HepG2 (cell line): ENCODE results near the gene SEM1. TPM values are rescaled to one million over a fixed set of nuclear protein-coding genes. Genes with fewer than 3 reads are reported as not detected.

ENCODE experiments used
- ATAC-seq: fragments of 200-7000 bp; cut with Tn5 transposase; 3 replicates; pipeline ENCODE4 v1.9.1; 2020; ENCODE audit warnings: mild to moderate bottlenecking, moderate library complexity
- BruUV-seq: library from RNA; stranded (reverse); fragments of 400-500 nt; replicated peaks from 2 replicates; lab custom pipeline; 2021; lab: Mats Ljungman, UMichigan
- CTCF ChIA-PET: fragments of 300-600 bp; formaldehyde crosslinking; extraction: SDS; loops from one replicate; lab custom pipeline; 2021; ENCODE audit warnings: low total read pairs, inconsistent platforms, low intra/inter-chr PET ratio; lab: Yijun Ruan, JAX
- POLR2A ChIA-PET: fragments of 350-600 bp; sonication (Branson Sonifier 250); formaldehyde crosslinking; loops from one replicate; lab custom pipeline; 2020; ENCODE audit warnings: antibody characterized with exemption, inconsistent platforms; lab: Yijun Ruan, JAX
- DNase-seq: peaks from one replicate; pipeline ENCODE4 v3.0.0-alpha.2; 2015; ENCODE audit warnings: low spot score
- FAIRE-seq: peaks from 3 replicates; lab custom pipeline; 2011; peaks lifted over from hg19 to GRCh38; lab: Jason Lieb, UNC
- H2AFZ ChIP-seq: one replicate; pipeline ENCODE4 v1.6.1; 2011; ENCODE audit warnings: low read length, inconsistent platforms
- H3K27ac ChIP-seq: fragments of 300-600 bp; 3 replicates; pipeline ENCODE4 v1.8.0; 2011; ENCODE audit warnings: mixed run types, mild to moderate bottlenecking, mixed read lengths, low read length, inconsistent platforms; ENCODE audit not compliant: insufficient read depth; ENCODE audit errors: extremely low read length
- H3K27me3 ChIP-seq, 2 experiments: fragments of 200-600 bp in 1 of 2; 2 replicates in 1 of 2; 3 replicates in 1 of 2; pipeline versions ENCODE4 v1.6.0 to v1.8.0; 2011; ENCODE audit warnings: low read length in 2 of 2, mild to moderate bottlenecking in 2 of 2, moderate library complexity in 2 of 2, inconsistent platforms in 1 of 2; ENCODE audit not compliant: insufficient read depth in 2 of 2, control insufficient read depth in 1 of 2
- H3K36me3 ChIP-seq, 2 experiments: fragments of 200-600 bp in 1 of 2; replicated peaks in 1 of 2; 2 replicates in 1 of 2; 3 replicates in 1 of 2; pipeline versions ENCODE4 v1.5.1 to v1.8.0; 2011; ENCODE audit warnings: low read length in 2 of 2, inconsistent platforms in 1 of 2; ENCODE audit not compliant: insufficient read depth in 2 of 2, control insufficient read depth in 1 of 2
- H3K4me1 ChIP-seq: 2 replicates; pipeline ENCODE4 v1.5.1; 2012; ENCODE audit warnings: low read length, inconsistent platforms; ENCODE audit not compliant: insufficient read depth
- H3K4me2 ChIP-seq: 2 replicates; pipeline ENCODE4 v1.6.0; 2011; ENCODE audit warnings: low read depth, low read length, inconsistent platforms
- H3K4me3 ChIP-seq, 3 experiments: fragments of 200-600 bp in 1 of 3; sonication (generic), shearing (Covaris generic) in 1 of 3; replicated peaks in 1 of 3; 2 replicates each; pipeline ENCODE4 v1.5.1; 2011 to 2016; ENCODE audit warnings: low read length in 3 of 3, inconsistent platforms in 2 of 3, low read depth in 2 of 3, mild to moderate bottlenecking in 2 of 3, control low read depth in 1 of 3, mixed read lengths in 1 of 3; ENCODE audit not compliant: insufficient read depth in 1 of 3
- H3K79me2 ChIP-seq: one replicate; pipeline ENCODE4 v1.6.1; 2011; ENCODE audit warnings: low read length, inconsistent platforms; ENCODE audit not compliant: insufficient read depth
- H3K9ac ChIP-seq: 2 replicates; pipeline ENCODE4 v1.6.0; 2011; ENCODE audit warnings: mild to moderate bottlenecking, low read depth, low read length, inconsistent platforms; ENCODE audit not compliant: insufficient read depth
- H3K9me3 ChIP-seq: 2 replicates; pipeline ENCODE4 v1.5.1; 2012; ENCODE audit warnings: mild to moderate bottlenecking, low read length
- H4K20me1 ChIP-seq: 2 replicates; pipeline ENCODE4 v1.6.0; 2011; ENCODE audit warnings: inconsistent platforms, mild to moderate bottlenecking, low read length, moderate library complexity; ENCODE audit not compliant: insufficient read depth
- ARNT2 ChIP-seq: sonication (generic); formaldehyde crosslinking; IDR thresholded peaks from 2 replicates; pipeline ENCODE4 v1.8.0; 2022; ENCODE audit warnings: mild to moderate bottlenecking, low read depth, missing genetic modification reagents, moderate library complexity
- ETV5 ChIP-seq: IDR thresholded peaks from 2 replicates; pipeline ENCODE4 v1.6.1; 2018; ENCODE audit warnings: missing biosample characterization, missing genetic modification reagents, inconsistent platforms, borderline replicate concordance
- FOXK1 ChIP-seq: sonication (generic); formaldehyde crosslinking; IDR thresholded peaks from 2 replicates; pipeline ENCODE4 v1.4.0; 2020; ENCODE audit warnings: low read depth, missing genetic modification reagents, borderline replicate concordance
- ISL2 ChIP-seq: sonication (generic); formaldehyde crosslinking; IDR thresholded peaks from 2 replicates; pipeline ENCODE4 v1.5.0; 2020; ENCODE audit warnings: missing genetic modification reagents
- KDM5B ChIP-seq: sonication (generic); formaldehyde crosslinking; IDR thresholded peaks from 2 replicates; pipeline ENCODE4 v1.4.0; 2020; ENCODE audit warnings: missing genetic modification reagents, mild to moderate bottlenecking, borderline replicate concordance
- MYC ChIP-seq: sonication (generic); formaldehyde crosslinking; IDR thresholded peaks from 2 replicates; pipeline ENCODE4 v1.9.0; 2021; ENCODE audit warnings: missing genetic modification reagents, borderline replicate concordance
- SOX13 ChIP-seq, 3 experiments: fragments of 450-650 bp in 1 of 3; sonication (generic) in 1 of 3; formaldehyde crosslinking in 1 of 3; IDR thresholded peaks in 2 of 3; conservative IDR thresholded peaks in 1 of 3; 2 replicates each; pipeline versions ENCODE4 v1.5.0 to v1.6.1; 2016 to 2020; ENCODE audit warnings: antibody characterized with exemption in 1 of 3, mild to moderate bottlenecking in 1 of 3, missing compliant biosample characterization in 1 of 3, missing genetic modification reagents in 1 of 3, moderate library complexity in 1 of 3
- TCF7 ChIP-seq: sonication (generic); IDR thresholded peaks from 2 replicates; pipeline ENCODE4 v1.6.1; 2016; ENCODE audit warnings: antibody characterized with exemption, low read depth
- TSC22D2 ChIP-seq: sonication (generic); formaldehyde crosslinking; IDR thresholded peaks from 2 replicates; pipeline ENCODE4 v1.5.1; 2020; ENCODE audit warnings: missing genetic modification reagents, mild to moderate bottlenecking, borderline replicate concordance
- ZNF326 ChIP-seq: sonication (generic); formaldehyde crosslinking; IDR thresholded peaks from 2 replicates; pipeline ENCODE4 v1.4.0; 2020; ENCODE audit warnings: missing genetic modification reagents, borderline replicate concordance
- ZNF558 ChIP-seq: sonication (generic); formaldehyde crosslinking; IDR thresholded peaks from 2 replicates; pipeline ENCODE4 v1.9.0; 2022; ENCODE audit warnings: mild to moderate bottlenecking, missing genetic modification reagents, borderline replicate concordance
- ZNF563 ChIP-seq: sonication (generic); formaldehyde crosslinking; IDR thresholded peaks from 2 replicates; pipeline ENCODE4 v1.8.0; 2022; ENCODE audit warnings: mild to moderate bottlenecking, moderate library complexity, missing genetic modification reagents
- WGBS: methylation state at CpG from one replicate; pipeline ENCODE4 v1.1.6; 2017; ENCODE audit warnings: low lambda C conversion rate; 5-methylcytosine and 5-hydroxymethylcytosine counted together
- in situ Hi-C: cut with HindIII; loops from 2 replicates; pipeline ENCODE4 v1.10.0; 2017; ENCODE audit warnings: low pct_unique_long_range_greater_than_20kb; ENCODE audit not compliant: extremely low pct_ligation_motif_present
- intact Hi-C: fragments of 100-400 bp; cut with micrococcal nuclease; formaldehyde crosslinking; loops from one replicate; pipeline ENCODE4 v1.10.0; 2022; ENCODE audit not compliant: unreplicated experiment
- polyA plus RNA-seq, 8 experiments: library from polyadenylated mRNA; depleted of rRNA in 3 of 8; stranded (reverse) in 7 of 8; unstranded in 1 of 8; fragments of >200 nt; fragmentation: Illumina TruSeq in 4 of 8; extraction: Trizol in 4 of 8; gene quantifications; 2 replicates each; pipeline versions ENCODE4 v1.2.1 to v1.2.3, GENCODE V29; 2011 to 2016; ENCODE audit warnings: low read depth in 4 of 8, missing spikeins in 1 of 8, mixed read lengths in 1 of 8; ENCODE audit not compliant: insufficient read depth in 1 of 8
- total RNA-seq, 5 experiments: library from RNA; depleted of rRNA; stranded (reverse); fragments of >200 nt; fragmentation: Illumina TruSeq; extraction: Trizol; gene quantifications; 2 replicates each; pipeline ENCODE4 v1.2.3, GENCODE V29; 2016; ENCODE audit warnings: low read depth in 1 of 5
- TF ChIP-seq, protein P1 (sequence below): sonication (generic); formaldehyde crosslinking; IDR thresholded peaks from 2 replicates; pipeline ENCODE4 v1.5.0; 2020; ENCODE audit warnings: missing genetic modification reagents, mild to moderate bottlenecking, borderline replicate concordance

The SEM1 gene
- total and polyA plus RNA-seq, 2 of the 13 experiments (the other 11 are each of a cell fraction or from before 2014, with no cell fraction given), result 40.7 to 174 TPM

DNA sequence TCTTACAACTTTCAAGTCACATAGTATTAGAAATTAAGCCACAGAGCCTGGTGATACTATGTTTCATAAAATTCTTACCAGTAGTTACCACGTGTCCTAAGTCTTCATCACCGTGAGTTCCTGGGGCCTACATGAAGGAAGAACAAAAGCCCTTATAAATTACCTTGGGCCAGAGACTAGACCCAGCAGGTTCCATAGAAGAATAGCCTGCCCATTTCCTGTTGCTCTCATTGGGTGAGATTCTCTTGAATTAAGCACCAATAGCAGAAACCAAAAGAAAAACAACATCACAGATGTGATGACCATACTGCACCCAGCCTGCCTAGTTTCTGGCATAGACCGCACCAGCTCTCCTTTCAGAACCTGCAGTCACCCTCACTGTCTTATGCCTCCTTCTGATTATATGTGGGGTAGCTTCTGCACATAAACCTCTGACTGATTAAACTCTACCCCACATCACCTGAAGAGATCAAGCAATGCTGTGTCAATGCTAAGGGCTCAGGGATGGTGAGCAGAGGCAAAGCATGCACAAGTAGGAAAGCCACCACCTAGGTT lies 18.0 kb upstream of the SEM1 start:
- H2AFZ ChIP-seq, result no peak overlapping the region
- in situ Hi-C loops, result no loop called here
- FAIRE-seq (no peak), ATAC-seq (no peak)
- intact Hi-C loops, result no loop called here
- no peaks in the 10 kb centered on the region for H4K20me1 ChIP-seq
- TF ChIP-seq ARNT2 (CRISPR knock-in tag), result no peak
- TF ChIP-seq, protein P1, sequence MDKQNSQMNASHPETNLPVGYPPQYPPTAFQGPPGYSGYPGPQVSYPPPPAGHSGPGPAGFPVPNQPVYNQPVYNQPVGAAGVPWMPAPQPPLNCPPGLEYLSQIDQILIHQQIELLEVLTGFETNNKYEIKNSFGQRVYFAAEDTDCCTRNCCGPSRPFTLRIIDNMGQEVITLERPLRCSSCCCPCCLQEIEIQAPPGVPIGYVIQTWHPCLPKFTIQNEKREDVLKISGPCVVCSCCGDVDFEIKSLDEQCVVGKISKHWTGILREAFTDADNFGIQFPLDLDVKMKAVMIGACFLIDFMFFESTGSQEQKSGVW (CRISPR knock-in tag), result no peak
- no peak for TF ChIP-seq SOX13 (IDR thresholded peaks at IDR 0.05)
- no peak for TF ChIP-seq SOX13 (CRISPR knock-in tag; conservative IDR thresholded peaks at IDR 0.05 in 1 of 2, IDR thresholded peaks at IDR 0.05 in 1 of 2)
- TF ChIP-seq ZNF558 (CRISPR knock-in tag), result no peak
- no peak for TF ChIP-seq TSC22D2 (CRISPR knock-in tag)
- no peak for TF ChIP-seq TCF7
- no peak for TF ChIP-seq ZNF326 (CRISPR knock-in tag)
- no peak for TF ChIP-seq ISL2 (CRISPR knock-in tag)
- TF ChIP-seq MYC (CRISPR knock-in tag), result no peak
- TF ChIP-seq KDM5B, result no peak
- TF ChIP-seq ETV5 (CRISPR knock-in tag), result no peak
- TF ChIP-seq FOXK1, result no peak
- TF ChIP-seq ZNF563, result no peak
- TF ChIP-seq, all 625 proteins: peak for 0
- Histone ChIP-seq H3K9me3 (no peaks in the 10 kb centered on the region), H3K9ac (no peak overlapping the region), H3K36me3 (no peaks in the 10 kb centered on the region), H3K4me3 (no peak overlapping the region), H3K4me1 (no peaks in the 10 kb centered on the region), H3K27me3 (no peaks in the 10 kb centered on the region), H3K79me2 (no peaks in the 10 kb centered on the region), H3K4me2 (no peak overlapping the region), H3K27ac (no peak overlapping the region)
- CTCF ChIA-PET, result no interaction called here
- POLR2A ChIA-PET, result no interaction called here
- no peak for DNase-seq
- WGBS, result 61% methylated on average over 3 of the region's 3 CpGs
- no TSS peak for BruUV-seq
